Neutrophil (primary cell): ENCODE results near the gene GPR143.

ENCODE experiments used
- H3K27ac ChIP-seq: fragments of 200-600 bp; sonication (generic); 2 replicates; pipeline ENCODE4 v1.5.1; 2016; ENCODE audit warnings: mild to moderate bottlenecking, moderate library complexity
- H3K27me3 ChIP-seq: fragments of 200-600 bp; sonication (generic); 2 replicates; pipeline ENCODE4 v1.6.0; 2016; ENCODE audit warnings: mild to moderate bottlenecking
- H3K36me3 ChIP-seq: fragments of 200-600 bp; sonication (generic); 2 replicates; pipeline ENCODE4 v1.5.1; 2017
- H3K4me1 ChIP-seq, 2 experiments: fragments of 200-600 bp in 1 of 2; sonication (generic) in 1 of 2; 1 replicate in 1 of 2; 2 replicates in 1 of 2; pipeline versions ENCODE4 v1.5.1 to v1.6.1; 2013 to 2016; ENCODE audit warnings: low read depth in 1 of 2, low read length in 1 of 2, mild to moderate bottlenecking in 1 of 2, moderate library complexity in 1 of 2; ENCODE audit not compliant: control insufficient read depth in 1 of 2, insufficient read depth in 1 of 2
- H3K4me3 ChIP-seq, 2 experiments: fragments of 200-600 bp in 1 of 2; sonication (generic) in 1 of 2; 1 replicate in 1 of 2; 2 replicates in 1 of 2; pipeline ENCODE4 v1.5.1; 2013 to 2016; ENCODE audit warnings: low read depth in 1 of 2, low read length in 1 of 2, mild to moderate bottlenecking in 1 of 2, moderate library complexity in 1 of 2
- H3K9me3 ChIP-seq: fragments of 200-600 bp; sonication (generic); 2 replicates; pipeline ENCODE4 v1.5.1; 2016
- TF ChIP-seq, protein P1 (sequence below): fragments of 200-600 bp; sonication (generic); IDR thresholded peaks from 2 replicates; pipeline ENCODE4 v1.5.1; 2016; ENCODE audit warnings: antibody characterized with exemption

The GPR143 gene

DNA sequence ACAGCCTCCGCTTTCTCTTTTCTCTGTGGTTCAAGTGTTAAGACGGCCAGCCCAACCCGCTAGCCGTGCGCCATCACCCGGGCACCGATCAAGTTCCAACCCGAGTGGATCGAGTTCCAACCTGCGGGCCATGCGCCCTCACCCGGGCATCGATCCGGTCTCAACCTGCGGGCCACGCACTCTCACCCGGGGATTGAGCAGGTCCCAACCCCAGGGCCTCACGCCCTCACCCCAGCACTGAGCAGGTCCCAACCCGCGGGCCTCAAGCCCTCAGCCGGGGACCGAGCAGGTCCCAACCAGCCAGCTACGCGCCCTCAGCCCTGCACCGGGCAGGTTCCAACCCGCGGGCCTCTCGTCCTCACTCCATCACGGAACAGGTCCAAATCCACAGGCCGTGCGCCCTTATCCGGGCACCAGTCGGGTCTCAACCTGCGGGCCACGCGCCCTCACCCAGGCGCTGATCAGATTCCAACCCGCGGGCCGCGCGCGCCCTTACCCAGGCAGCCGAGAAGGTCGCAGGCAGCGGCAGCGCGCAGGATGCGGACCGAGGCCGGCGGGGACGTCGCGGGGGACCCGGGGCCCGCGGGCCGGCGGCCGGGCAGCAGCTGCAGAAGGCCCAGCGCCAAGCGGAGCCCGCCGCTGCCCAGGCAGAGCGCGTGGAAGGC, 443 bp downstream of the GPR143 start:
- no peak overlapping the region for H3K27ac ChIP-seq
- no peaks in the 10 kb centered on the region for H3K4me1 ChIP-seq
- H3K27me3 ChIP-seq: peaks cover 49% of the 10 kb centered on the region
- no peak overlapping the region for H3K4me3 ChIP-seq
- no peaks in the 10 kb centered on the region for H3K36me3 ChIP-seq
- TF ChIP-seq, protein P1, sequence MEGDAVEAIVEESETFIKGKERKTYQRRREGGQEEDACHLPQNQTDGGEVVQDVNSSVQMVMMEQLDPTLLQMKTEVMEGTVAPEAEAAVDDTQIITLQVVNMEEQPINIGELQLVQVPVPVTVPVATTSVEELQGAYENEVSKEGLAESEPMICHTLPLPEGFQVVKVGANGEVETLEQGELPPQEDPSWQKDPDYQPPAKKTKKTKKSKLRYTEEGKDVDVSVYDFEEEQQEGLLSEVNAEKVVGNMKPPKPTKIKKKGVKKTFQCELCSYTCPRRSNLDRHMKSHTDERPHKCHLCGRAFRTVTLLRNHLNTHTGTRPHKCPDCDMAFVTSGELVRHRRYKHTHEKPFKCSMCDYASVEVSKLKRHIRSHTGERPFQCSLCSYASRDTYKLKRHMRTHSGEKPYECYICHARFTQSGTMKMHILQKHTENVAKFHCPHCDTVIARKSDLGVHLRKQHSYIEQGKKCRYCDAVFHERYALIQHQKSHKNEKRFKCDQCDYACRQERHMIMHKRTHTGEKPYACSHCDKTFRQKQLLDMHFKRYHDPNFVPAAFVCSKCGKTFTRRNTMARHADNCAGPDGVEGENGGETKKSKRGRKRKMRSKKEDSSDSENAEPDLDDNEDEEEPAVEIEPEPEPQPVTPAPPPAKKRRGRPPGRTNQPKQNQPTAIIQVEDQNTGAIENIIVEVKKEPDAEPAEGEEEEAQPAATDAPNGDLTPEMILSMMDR: no peak
- no peaks in the 10 kb centered on the region for H3K9me3 ChIP-seq

DNA sequence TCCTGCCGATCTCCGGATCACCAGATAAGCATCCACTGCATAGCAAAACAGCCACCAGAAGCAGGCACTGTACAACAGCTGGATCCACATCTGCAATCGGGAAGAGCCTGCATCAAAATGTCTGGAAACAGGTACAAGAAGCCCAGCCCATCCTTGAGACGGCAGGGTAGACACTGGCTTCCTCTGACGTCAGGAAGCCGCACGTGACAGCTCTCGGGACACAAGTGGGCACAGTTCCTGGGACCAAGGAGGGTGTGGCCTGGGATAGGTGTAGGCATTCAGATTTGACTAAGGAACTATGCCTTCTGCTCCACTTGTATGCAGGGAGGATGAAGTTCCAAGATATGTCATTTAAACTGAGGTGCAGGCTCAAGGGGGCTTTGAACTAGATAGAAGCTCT, 6.3 kb downstream of the GPR143 start:
- H3K4me3 ChIP-seq: no peak overlapping the region
- H3K27me3 ChIP-seq: peaks cover 16% of the 10 kb centered on the region
- H3K36me3 ChIP-seq: no peaks in the 10 kb centered on the region
- H3K9me3 ChIP-seq: no peaks in the 10 kb centered on the region
- no peaks in the 10 kb centered on the region for H3K4me1 ChIP-seq
- H3K27ac ChIP-seq: no peak overlapping the region
- TF ChIP-seq, protein P1: no peak

GRCh38 chrX:9758021-9758638, 7.5 kb downstream of the GPR143 start:
- Histone ChIP-seq H3K27ac (no peak overlapping the region), H3K4me1 (no peaks in the 10 kb centered on the region)
- TF ChIP-seq, protein P1: no peak

DNA sequence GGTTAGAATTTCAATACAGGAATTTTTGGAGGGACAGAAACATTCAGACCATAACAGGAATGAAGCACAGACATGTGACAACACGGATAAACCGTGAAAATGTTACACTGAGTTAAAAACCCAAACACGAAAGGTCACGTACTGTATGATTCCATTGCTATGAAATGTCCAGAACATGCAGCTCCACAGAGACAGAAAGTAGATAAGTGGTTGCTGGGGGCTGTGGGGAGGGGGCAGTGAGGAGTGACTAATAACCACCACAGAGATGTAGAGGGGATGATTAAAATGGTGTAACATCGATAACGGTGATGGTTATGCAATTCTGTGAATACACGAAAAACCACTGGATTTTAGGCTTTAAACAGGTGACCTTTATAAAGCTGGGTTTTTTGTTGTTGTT, 8.3 kb downstream of the GPR143 start:
- Histone ChIP-seq H3K27me3 (no peaks in the 10 kb centered on the region), H3K36me3 (no peaks in the 10 kb centered on the region), H3K4me1 (no peaks in the 10 kb centered on the region), H3K4me3 (no peak overlapping the region), H3K27ac (no peak overlapping the region), H3K9me3 (no peaks in the 10 kb centered on the region)
- TF ChIP-seq, protein P1: no peak

More at GRCh38 chrX:9758021-9758638, 7.5 kb downstream of the GPR143 start:
- H3K36me3 ChIP-seq: no peaks in the 10 kb centered on the region
- H3K4me3 ChIP-seq: no peak overlapping the region
- H3K9me3 ChIP-seq: no peaks in the 10 kb centered on the region
- peaks cover 4% of the 10 kb centered on the region for H3K27me3 ChIP-seq

DNA sequence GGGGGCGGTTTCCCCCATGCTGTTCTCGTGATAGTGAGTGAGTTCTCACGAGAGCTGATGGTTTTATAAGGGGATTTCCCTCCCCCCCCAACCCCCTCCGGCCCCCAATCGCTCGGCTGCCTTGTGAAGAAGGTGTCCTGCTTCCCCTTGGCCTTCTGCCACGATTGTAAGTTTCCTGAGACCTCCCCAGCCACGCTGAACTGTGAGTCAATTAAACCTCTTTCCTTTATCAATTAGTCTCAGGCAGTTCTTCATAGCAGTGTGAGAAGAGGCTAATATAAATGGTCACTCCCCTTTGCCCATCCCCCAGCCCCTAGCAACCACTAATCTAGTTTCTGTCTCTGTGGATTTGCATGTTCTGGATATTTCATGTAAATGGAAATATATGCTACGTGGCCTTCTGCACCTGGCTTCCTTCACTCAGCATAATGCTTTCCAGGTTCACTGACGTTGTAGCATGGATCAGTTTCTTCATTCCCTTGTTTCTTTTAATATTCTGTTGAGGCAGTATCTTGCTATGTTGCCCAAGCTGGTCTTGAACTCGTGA, 16.4 kb downstream of the GPR143 start:
- no peak overlapping the region for H3K27ac ChIP-seq
- TF ChIP-seq, protein P1: no peak
- peaks cover 19% of the 10 kb centered on the region for H3K27me3 ChIP-seq
- no peaks in the 10 kb centered on the region for H3K9me3 ChIP-seq
- H3K36me3 ChIP-seq: no peaks in the 10 kb centered on the region
- no peaks in the 10 kb centered on the region for H3K4me1 ChIP-seq
- no peak overlapping the region for H3K4me3 ChIP-seq
